Fibroblast of mammary gland (primary cell): ENCODE results near the gene NFIX.

ENCODE experiments used
- DNase-seq: peaks from one replicate; pipeline ENCODE4 v3.0.0-alpha.2; 2010; ENCODE audit warnings: low read depth
- H3K4me3 ChIP-seq: 2 replicates; pipeline ENCODE4 v1.5.1; 2011; ENCODE audit warnings: low read depth, mild to moderate bottlenecking, low read length, moderate library complexity; ENCODE audit not compliant: control insufficient read depth
- CTCF ChIP-seq: conservative IDR thresholded peaks from 2 replicates; pipeline ENCODE4 v1.5.1; 2011; ENCODE audit warnings: low read depth, low read length, inconsistent platforms; ENCODE audit not compliant: control insufficient read depth, insufficient read depth

NFIX gene

DNA sequence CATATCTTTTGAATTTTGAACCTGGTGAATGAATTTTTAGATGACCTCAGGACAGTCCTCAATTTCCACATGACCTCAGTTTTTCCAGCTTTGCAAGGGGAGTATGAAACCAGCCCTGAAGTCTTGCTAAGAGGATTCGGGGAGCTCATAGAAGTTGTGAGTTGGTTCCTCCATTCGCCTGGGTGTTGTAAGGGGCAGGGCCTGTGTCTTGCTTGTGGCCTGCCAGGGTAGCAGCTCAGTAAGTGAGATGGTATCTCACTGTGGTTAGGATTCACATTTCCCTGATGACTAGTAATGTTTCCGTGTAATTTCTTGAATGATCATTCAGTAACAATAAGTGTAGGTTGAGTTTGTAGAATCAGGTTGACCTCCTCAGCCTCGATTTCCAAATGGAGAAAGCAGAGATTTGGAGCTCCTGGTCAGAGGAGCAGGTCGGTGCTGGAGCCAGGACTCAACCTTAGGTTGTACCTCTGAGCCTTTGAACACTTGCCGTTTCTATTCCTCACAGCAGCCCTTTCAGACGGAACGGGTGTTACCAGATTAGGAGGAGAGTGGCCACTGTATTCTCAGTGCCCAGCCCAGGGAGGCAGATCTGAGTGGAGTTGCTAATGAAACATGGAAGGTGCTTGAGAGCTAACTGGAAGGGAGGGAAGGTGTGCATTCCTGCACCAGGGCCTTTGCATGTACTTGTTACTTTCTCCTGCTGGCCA, 137.4 kb downstream of the NFIX start:
- peak; percentile 78 for DNase-seq
- no peak overlapping the region for H3K4me3 ChIP-seq
- no peak for TF ChIP-seq CTCF

GRCh38 chr19:13133241-13133870, 138.1 kb downstream of the NFIX start:
- DNase-seq, result no peak

GRCh38 chr19:13134626-13135025, 139.4 kb downstream of the NFIX start:
- no peak overlapping the region for H3K4me3 ChIP-seq
- TF ChIP-seq CTCF, result no peak
- no peak for DNase-seq

More at GRCh38 chr19:13133241-13133870, 138.1 kb downstream of the NFIX start:
- H3K4me3 ChIP-seq, result no peak overlapping the region
- TF ChIP-seq CTCF, result no peak

- TF ChIP-seq CTCF, result no peak
- no peak for DNase-seq
- no peak overlapping the region for H3K4me3 ChIP-seq
Measured at GRCh38 chr19:13135068-13136062, 140.1 kb downstream of the NFIX start.

DNA sequence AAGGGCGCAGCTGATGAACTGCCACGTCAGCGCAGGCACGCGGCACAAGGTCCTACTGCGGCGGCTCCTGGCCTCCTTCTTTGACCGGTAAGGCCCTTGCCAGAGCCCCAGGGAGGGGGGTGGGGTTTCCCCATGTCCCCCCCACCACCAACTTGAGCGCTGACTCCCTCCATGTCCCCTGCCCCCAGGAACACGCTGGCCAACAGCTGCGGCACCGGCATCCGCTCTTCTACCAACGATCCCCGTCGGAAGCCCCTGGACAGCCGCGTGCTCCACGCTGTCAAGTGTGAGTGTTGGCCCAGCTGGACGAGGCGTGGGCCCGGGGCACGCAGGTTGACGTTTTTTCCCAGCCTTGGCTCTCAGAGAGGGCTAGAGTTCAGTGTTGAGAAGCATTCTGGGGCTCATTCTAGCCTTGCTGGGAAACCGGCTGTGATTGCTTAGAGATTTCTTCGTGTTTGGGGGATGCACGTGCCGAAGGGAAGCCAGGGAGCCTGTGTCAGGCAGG, 142.1 kb downstream of the NFIX start:
- no peak overlapping the region for H3K4me3 ChIP-seq
- DNase-seq, result no peak
- TF ChIP-seq CTCF, result no peak

- H3K4me3 ChIP-seq, result no peak overlapping the region
- DNase-seq, result no peak
- TF ChIP-seq CTCF, result no peak
Measured at GRCh38 chr19:13138171-13138915, 143.1 kb downstream of the NFIX start.
